MV-4-11 (cell line): ENCODE results near the gene DBX1.

ENCODE experiments used
- DNase-seq: peaks from one replicate; lab custom pipeline; 2025; lab: John Stamatoyannopoulos, UW

Gene DBX1

DNA sequence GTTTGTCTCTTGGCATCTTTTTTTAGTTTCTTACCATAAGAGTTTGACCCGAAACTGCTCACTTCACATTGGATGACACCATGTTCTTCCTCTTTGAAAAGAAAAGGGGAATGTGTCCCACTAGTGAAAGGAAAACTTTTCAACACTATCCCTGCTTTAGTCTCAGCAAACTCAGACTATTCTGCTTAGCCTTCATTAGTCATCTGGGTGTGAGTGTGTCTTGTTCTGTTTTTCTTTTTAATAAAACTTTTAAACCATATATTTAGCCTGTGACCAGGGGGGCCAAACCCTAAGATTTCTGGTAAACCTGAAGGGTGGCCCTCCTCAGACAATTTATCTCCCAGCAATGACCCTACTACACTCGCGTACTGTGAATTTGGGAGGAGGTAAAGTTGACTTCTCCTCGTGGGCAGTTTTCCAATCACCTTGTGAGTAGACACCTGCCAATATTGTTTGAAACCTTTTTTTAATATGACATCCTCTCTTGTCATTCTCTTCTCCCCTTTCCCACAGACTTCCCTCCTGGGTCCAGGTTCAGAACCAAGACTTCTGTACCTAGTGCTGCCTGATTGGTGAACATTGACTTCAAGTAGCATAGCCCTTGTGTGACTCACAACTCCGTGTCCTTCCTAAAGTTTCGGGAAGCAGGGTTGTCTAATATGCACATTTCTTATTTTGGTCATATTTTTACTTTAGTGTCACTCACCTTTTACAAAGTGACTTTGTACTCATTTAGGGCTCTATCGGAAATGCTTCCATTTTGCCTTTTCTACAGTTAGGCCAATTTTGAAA, 39.9 kb downstream of the DBX1 start:
- DNase-seq, result no peak

DNA sequence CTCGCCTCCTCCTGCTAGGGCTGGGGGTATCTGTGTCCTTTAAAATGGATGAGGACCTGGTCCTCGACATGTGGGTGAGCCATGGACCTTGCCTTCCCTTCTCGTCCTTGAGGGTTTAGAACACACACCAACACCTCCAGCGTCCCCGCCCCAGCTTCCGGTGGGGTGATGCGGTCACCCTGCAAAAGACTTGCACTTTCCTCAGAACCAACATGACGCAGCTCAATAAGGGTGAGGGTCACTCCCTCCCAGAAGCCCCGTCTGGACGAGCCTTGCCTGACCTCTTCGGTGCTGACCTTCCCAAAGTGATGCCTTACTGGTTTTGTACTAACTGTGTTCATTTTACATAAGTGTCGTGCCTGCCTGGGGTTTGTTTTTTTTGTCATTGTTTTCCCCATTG, 41.0 kb downstream of the DBX1 start:
- DNase-seq, result no peak

GRCh38 chr11:20118209-20118608, 42.1 kb downstream of the DBX1 start:
- no peak for DNase-seq

DNA sequence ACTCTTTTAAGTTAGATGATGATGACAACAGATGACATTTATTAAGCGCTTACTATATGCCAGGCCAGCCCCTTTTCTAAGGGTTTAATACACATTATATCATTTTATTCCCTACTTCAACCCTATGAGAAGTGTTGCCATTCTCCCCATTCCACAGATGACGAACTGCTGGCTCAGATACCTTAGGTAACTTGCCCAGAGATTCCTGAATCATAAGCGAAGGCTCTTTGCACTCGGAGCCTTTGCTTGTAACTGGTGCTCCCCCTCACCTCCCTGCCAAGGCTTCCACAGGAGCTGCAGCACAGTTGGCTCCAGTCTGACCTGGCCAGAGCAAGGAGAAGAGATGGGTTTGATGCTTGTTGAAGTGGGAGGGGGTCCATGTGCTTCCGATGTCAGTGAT, 43.0 kb downstream of the DBX1 start:
- no peak for DNase-seq

DNA sequence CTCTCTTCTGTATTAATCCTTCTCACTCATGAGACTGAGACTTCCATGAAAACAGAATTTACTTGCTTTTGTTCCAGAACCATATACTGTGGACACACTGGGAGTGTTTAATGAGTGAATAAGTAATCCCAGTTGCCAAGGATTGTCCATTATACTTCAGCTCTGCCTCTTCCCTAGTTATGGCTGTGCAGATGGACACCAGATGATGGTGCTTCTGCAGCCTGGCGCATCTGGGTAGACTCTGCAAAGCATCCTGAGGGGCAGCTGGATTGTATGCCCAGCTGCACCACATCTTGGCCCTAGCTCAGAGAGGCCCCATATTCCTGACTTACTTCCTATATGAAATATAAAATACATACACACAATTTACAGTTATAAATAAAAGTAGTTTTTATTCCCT, 43.5 kb downstream of the DBX1 start:
- no peak for DNase-seq

DNA sequence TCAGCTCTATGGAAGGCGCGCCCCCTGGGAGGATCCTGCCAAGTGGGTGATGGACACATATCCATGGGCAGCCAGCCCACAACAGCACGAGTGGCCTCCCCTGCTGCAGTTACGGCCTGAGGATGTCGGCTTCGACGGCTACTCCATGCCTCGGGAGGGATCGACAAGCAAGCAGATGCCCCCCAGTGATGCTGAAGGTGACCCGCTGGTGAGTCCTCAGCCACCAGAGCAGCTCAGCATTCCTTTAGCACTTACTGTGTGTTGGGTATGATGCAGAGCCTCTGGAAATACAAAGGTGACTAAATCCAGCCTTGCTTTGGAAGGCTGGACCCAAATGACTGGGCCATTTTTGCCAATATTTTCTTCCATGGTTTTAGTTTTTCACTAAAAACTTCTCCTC, 45.7 kb downstream of the DBX1 start:
- no peak for DNase-seq

DNA sequence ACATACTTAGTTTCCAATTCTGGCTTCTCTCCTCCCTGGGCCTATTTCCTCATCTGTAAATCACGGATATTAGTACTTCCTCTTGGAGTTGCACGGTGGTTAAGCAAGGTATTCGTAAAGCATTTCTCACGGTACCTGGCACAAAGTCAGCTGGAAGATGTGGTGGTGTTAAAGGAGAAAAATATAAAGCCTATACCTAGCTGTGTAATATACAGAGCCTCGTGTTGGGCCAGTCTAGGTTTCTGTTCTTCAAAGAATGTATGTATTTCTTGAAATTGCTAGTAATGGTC, 47.2 kb downstream of the DBX1 start:
- DNase-seq, result no peak

- DNase-seq, result peak; percentile 58
Measured at GRCh38 chr11:20112291-20113148, 47.8 kb downstream of the DBX1 start.

- DNase-seq, result no peak
Measured at GRCh38 chr11:20111871-20112270, 48.4 kb downstream of the DBX1 start.

GRCh38 chr11:20110908-20111669, 49.2 kb downstream of the DBX1 start:
- DNase-seq, result peak; percentile 12

DNA sequence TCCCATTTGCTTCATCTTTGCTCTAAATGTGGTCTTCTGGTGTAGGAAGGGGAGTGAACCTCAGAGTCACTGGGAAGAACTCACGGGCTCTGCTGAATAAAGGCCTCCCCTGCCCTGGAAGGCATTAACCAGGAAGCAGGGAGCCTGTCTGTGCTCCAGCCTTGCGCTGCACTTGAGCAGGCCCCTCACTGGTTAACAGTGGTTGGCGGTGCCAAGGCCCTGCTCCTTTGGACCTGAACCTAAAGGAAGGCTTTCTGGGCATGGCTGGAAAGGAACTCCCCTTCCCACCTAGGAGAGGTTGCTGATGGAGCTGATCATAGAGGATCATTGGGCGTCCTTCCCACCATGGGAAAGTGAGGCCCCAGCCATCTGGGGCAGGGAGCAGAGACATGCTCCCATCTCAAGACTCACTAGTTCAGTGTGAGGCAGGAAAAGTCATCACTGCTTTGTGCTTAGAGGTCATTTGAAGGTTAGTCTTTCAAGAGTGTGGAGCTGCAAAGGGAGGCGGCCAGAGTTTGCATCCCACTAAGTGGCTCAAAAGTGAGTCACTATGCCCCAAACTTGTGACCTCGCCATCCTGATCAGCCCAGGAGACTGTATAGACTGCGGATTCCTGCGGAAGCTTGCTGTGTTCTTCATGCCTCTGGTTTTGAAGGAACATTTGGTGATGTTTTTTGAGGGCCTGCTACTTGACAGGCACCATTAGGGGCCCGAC, 50.4 kb downstream of the DBX1 start:
- DNase-seq, result no peak
